SK-MEL-5 (cell line): Measurements from ENCODE around the gene SLC44A4. TPM values are rescaled to one million over a fixed set of nuclear protein-coding genes. Genes with fewer than 3 reads are reported as not detected.

Experiments used
- DNase-seq: peaks from one replicate; pipeline ENCODE4 v3.0.0-alpha.2; 2016; ENCODE audit warnings: low read depth, low spot score
- in situ Hi-C: cut with HindIII; loops from 2 replicates; pipeline ENCODE4 v1.10.0; 2016; ENCODE audit warnings: low sequenced_read_pairs, high pct_unique_total_duplicates, low pct_unique_long_range_greater_than_20kb
- total RNA-seq: library from RNA; depleted of rRNA; stranded (reverse); fragments of >200 nt; shearing (Covaris generic); gene quantifications from 2 replicates; pipeline ENCODE4 v1.2.3, GENCODE V29; 2014

SLC44A4 gene
- total RNA-seq, 1 experiment from 2014 or later, result not detected

DNA sequence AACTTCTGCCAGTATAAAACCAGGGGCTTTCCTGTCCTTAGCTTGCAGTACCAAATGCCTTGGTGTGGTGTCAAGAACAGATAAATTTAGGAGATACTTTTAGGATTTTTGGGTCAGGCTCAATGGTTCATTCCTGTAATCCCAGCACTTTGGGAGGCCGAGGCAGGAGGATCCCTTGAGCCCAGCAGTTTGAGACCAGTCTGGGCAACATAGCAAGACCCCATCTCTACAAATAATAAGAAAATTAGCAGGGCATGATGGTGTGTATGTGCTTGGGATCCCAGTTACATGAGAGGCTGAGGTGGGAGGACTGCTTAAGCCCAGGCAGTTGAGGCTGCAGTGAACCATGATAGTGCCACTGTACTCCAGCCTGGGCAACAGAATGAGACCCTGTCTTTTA lies 26.2 kb upstream of the SLC44A4 start:
- in situ Hi-C loops, result no loop called here
- DNase-seq, result no peak

DNA sequence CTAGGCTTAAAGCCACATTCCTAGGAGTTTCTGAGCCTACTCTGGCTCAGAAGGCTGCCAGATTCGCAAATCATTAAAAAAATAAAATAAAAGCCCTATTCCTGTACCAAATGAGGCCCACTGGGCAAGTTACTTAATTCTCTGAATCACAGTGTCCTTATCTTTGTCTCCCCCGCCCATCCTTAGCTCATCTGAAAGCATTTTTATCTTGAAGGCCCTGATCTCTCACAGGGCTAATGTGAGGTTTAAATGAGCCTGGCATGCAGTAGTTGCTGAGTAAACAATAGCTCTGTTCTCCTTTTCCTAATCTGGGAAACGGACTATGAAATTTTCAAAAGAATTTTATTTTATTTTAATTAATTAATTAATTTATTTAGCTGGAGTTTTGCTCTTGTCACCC lies 25.2 kb upstream of the SLC44A4 start:
- in situ Hi-C loops, result no loop called here
- no peak for DNase-seq

DNA sequence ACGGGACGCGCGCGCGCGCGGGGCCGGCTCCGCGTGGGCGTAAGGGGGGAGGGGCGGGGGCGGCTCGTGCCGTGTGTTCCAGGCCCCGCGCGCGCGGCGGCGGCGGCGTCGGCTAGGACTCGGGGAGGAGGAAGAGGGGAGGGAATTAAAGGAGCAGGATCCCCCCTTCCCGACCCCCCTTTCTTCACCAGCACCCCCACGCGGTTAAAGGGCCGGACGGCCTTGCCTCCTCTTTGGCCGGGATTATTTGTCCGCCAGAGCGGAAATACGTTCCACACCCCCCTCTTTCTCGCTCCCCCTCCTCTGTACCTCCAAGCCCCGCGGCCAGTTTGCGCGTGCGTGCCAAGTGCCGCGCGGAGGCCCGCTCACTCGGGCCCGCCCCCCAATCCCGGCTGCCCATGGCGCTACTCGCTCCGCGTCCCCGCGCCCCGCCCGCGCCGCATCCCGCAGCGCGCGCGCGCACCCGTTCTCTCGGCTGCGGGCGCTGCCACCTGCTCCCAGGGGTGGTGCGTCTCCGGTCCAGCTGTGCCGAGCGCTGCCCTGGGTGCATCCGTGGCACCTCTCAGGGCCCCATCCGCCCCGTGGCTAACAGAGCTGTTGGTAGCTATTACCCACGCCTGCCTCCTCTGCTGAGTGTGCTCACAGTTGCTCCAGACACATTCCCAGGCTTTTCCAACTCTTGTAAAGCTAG lies 23.3 kb upstream of the SLC44A4 start, which contains the start of gene ZBTB12:
Gene ZBTB12 (minus strand): TSS at position 134 of the 691 bp plus-strand sequence. CDS start 781 bp downstream, outside the sequence.
- in situ Hi-C loops, result no loop called here

DNA sequence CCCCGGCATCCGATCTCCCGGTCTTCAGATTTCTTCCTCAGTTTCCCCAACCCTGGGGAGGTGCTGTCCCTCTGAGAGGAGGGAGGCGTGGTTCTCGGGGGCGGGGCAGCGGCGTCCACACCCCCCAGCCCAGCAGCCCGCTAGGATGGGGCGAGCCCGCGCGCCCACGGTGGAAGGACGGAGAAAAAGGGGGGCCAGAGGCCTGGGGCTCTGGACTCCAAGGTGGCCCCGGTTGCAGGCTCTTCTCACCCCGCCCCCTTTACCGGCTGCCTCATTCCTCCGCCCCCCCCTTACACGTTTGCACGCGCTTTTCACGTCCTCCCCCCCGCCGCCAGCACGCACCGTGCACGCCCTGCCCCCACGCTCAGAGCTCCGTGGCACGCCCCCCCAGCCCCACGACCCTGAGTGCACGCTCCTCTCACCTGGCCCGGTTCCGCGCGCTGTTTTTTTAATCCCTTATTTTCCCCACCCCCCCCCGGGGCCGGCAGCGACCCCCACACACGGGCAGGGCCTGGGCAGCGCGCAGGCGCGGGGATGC lies 22.7 kb upstream of the SLC44A4 start:
- in situ Hi-C loops, result no loop called here
- DNase-seq, result peak; percentile 49

More for the DNA sequence above, 23.3 kb upstream of the SLC44A4 start, which contains the start of gene ZBTB12:
- DNase-seq, result peak; percentile 90

DNA sequence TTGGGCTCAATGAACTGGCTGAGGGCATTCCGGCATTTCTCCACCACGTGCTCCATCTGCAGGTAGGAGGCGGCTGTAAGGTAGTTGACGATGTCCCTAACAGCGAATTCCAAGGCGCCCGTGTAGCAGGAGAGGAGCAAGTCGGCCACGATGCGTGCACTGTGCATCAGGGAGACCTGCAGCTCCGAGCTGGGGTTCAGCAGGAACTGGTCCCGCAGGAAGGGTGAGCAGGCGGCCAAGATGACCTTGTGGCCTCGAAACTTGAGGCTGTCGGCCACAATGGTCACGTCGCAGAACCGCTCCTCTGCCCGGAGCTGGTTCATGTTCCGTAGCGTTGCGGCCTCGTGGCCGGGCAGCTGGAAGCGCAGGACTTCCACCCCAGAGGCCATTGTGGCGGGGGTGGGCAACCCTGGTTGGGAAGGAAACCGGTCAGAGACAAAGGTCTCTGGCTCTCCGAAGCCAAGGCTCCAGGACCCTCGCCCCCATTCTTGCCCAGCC lies 22.2 kb upstream of the SLC44A4 start:
- in situ Hi-C loops, result no loop called here

DNA sequence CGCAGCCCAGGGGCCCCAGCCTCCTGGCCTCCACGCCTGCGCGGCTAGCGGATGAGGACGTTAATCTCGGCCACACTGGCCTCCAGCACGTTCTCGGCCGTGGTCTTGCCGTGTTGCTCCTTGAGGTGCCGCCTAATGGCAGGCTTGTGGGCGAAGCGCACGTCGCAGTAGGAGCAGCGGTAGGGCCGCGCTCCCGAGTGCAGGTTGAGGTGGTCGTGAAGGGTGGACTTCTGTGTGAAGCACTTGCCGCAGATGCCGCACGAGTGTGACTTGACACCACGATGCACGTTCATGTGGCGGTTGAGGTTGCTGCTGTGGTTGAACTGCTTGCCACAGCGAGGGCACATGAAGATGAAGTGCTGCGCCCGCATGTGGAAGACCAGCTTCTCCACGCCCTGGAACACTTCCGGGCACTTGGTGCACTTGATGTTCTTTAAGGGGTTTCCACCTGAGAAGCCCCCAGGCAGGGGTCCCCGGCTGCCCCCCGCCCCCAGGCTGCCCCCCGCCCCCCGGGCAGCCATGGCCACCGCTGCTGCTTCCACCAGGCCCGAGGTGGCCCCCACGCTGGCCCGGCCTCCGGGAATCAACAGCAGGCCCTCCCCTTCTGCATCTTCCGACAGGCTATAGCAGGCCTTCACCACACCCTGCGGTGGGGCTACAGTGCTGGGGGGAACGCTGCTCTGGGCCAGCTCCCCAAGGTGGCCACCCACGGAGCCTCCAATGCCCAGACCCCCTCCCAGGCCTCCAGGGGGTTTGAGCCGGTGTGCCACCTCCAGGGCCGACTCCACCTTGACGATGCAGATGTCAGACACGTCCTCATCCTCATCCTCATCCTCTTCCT lies 21.3 kb upstream of the SLC44A4 start:
- no peak for DNase-seq
- in situ Hi-C loops, result no loop called here

More for the DNA sequence above, 22.2 kb upstream of the SLC44A4 start:
- DNase-seq, result no peak

DNA sequence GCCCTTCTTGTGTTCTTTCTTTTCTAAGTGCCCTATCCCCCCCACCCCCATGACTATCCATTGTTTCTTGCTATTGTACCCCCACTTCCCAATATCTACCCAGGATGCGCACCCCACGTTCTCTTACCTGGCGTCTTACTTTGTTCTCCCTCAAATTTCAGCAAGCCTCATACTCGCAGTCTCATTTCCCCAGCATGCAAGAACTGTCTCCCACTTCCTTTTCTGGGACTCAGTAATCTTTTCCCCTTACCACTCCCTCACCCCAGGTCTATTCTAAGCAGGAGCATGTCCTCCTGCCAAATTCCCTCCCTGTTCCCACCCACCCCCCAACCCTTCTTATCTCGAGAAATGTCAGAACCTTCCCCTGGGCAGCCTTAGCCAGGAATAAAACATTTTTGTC lies 20.4 kb upstream of the SLC44A4 start:
- in situ Hi-C loops, result no loop called here

DNA sequence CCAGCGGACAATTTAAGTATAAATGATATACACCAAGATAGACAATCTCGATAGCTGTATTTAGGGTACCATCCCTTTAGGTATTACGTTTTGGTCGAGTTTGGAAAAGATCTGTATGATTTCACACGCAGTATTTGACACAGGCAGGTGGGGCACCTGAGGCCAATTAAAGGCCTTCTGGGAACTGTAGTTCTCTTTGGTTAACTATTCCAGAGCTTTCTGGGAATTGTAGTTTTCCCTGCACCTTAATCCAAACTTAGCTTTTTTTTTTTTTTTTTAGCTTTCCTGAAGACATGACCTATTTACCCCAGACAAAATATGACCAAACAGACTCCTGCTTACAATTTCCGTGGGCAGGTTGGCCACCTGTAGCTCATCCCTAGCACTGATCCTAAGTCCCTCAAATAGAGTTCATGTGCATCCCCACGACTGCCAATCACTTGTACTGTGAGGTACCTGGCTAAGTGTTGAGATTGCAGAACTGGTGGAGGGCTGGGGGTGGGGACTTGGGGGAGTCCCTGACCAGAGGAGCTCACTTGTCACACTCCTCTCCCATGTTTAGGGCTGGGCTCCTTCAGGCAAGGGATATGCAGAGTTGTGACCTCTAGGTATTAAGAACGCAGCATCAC lies 19.7 kb upstream of the SLC44A4 start:
- in situ Hi-C loops, result no loop called here
- DNase-seq, result peak; percentile 61

More for the DNA sequence above, 20.4 kb upstream of the SLC44A4 start:
- no peak for DNase-seq

DNA sequence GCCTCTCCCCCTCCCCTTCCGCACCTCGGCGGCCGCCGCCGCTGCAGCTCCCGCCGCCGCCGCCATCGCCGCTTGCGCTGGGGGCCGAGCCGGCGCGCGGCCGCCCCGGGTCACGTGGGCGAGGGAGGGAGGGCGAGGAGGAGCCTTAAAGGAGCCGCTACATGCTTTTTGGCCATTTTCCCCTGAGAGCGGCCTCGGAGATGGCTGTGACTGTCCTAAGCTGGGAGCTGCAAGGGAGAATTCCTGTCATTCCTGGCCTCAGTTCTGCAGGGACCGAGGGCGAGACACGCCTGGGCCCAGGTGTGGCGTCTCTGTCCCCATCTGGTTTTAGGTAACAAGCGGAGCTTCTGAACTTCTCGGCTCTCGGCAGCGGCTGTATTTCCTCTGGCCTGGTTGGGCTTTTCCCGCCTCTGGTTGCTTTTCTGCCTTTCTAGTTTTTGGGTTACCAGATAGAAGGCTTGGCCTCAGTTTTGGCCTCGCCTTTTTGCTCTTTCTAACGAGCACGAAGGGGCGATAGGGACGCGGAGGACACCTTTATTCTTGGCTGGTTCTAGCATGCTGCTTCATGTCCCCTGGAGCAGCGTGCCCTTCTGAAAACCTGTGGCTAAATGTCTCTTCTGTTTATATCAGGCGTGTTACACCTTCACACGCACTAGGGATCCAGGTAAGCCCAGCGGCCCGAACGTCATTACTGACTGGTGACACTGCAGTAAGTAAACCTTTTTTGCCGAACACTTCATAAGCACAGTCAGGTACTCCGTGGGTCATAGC lies 19.0 kb upstream of the SLC44A4 start, which contains the start of gene EHMT2:
Gene EHMT2 (minus strand): TSS at position 87 of the 771 bp plus-strand sequence. CDS start 21 bp downstream, at position 66.
- peak; percentile 84 for DNase-seq
- in situ Hi-C loops, result no loop called here

DNA sequence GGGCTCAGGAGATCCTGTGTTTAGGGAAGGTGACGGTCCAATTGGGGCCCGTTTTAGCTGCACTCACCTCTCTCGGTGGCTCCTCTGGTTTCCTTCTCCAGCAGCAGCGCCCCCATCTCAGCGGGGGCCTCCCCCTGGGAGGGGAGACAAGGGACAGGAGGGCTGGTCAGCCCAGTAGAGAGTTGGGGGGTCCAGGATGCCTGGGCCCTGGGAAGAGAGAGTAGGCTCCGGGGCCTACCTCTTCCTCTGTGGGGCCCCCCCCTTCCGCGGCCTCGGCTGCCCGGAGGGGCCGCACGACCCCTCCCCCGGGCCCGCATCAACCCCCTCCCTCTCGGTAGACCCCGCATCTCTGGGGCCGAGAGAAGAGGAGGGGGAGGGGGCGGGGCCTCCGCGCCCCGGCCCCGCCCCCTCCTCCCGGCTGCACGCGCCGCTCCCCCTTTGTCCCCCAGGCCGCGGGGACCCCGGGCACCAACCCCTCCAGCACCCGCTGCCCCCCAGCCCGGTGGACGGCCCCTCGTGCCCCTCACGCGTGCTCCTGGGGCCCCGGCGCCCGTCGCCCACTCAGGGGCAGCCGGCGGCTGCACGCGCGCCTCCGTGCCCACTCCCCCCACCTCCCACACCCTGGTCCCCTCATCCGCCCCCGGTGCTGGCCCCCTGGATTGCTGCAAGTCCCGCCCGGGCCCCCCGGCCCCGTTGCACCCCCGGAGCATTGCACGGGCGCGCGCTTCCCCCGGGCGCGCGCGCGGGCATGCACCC lies 18.2 kb upstream of the SLC44A4 start:
- DNase-seq, result no peak
- in situ Hi-C loops, result no loop called here

DNA sequence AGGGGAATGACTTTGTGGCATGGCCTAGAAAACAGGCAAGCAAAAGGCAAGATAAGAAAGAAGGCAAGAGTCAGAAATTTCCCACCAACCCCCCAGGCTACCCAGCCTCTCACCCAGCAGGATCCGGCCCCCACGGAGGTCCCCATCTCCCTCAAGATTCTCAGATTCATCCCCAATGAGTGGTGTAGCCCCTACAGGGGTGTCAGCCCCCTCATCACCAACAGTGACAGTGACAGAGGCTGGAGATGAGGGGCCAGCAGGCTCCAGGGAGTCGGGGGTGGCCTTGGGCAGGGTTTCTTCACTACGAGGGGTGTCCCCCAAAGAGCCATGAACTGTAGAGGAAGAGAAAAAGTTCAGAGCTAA lies 17.7 kb upstream of the SLC44A4 start:
- in situ Hi-C loops, result no loop called here
- DNase-seq, result no peak

DNA sequence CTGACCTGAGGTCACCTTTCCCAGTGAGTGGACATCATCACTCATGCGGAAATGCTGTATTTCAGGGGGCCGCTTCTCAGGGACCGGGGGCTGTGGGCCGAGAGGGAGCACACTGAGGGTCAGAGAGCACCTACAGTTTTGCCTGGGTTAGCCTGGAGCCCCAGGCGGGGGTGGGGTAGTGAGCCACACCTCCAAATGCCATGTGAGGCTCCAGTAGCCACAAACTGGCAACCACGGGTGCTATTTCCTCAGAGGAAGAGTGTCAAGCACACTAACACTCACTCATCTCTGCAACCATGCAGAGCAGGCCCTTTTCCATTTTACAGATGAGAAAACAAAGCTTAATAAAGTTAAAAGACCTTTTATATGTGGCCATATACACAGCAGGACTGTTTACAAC lies 14.0 kb upstream of the SLC44A4 start:
- in situ Hi-C loops, result no loop called here
- DNase-seq, result no peak

DNA sequence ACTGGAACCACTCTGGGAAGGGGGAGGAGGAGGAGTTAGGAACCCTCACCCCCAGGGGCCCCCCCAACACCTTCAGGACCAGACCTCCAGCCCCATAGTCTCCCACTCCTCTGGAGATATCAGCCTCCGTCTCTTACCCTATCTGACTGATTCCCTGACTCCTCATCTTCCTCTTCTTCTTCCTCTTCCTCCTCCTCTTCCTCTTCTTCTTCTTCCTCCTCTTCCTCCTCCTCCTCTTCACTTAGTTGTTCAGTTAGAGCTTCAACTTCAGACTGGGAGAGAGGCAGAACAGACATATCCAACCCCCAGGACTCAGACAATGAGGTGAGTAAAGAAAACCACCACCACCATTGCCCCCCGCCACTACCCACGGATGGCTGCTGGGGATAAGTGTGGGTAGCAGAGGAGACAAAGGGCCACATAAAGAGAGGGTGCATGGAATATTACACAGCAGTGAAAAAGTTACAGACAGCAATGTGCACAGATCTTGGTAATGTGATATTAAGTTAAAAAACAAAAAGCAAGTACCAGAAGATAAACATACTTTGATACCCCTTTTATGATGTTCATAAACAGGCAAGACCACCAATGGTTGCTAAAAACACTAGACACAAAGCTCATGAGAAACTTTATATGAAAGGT lies 10.7 kb upstream of the SLC44A4 start:
- DNase-seq, result no peak
- in situ Hi-C loops, result no loop called here

DNA sequence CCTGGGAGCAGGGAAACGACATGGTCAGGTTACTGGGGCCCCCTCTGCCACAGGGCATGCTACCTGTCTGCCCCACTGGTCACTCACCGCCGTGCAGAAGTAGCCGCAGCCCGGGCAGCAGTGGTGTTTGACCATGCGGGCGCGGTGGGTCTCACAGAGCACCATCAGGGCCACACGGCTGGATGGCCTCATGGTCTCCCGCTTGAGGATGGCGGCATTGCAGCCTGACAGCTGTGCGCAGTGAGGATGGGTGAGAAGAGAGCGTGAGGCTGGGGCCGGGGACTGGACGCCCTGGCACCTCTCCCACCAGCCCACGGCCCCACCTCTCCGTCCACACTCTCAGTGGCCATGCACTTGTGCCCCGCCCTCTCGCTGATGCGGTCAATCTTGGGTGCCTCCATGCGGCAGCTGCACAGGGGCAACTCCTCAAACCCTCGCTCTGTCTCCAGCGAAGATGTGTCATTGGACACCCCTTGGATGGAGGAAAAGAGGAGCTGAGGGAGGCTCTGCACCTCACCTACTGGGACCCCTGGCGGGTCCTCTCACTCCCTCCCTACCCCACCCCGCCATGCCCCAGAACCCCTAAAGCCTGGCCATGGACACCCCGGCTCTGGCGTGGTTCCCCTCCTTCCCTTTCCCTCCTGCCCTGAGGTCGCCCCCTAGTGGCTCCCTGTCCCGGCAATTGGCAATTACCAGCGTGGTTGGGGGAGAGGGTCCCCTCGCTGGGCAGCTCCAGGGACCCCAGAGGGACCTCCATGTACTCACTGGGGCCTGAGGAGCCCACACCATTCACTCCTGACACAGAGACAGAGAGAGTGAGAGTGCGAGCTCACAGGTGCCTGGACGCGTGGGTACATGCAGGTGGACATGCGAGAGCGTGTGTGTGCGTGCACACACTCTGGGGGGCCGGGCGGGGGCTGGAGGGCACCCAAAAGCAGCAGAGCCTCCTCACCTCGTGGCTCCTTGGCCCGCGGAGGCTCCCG lies 9.8 kb upstream of the SLC44A4 start:
- in situ Hi-C loops, result no loop called here
- peak; percentile 28 for DNase-seq
